ENCODE measurements around the gene CLCN1.

CLCN1 gene

DNA sequence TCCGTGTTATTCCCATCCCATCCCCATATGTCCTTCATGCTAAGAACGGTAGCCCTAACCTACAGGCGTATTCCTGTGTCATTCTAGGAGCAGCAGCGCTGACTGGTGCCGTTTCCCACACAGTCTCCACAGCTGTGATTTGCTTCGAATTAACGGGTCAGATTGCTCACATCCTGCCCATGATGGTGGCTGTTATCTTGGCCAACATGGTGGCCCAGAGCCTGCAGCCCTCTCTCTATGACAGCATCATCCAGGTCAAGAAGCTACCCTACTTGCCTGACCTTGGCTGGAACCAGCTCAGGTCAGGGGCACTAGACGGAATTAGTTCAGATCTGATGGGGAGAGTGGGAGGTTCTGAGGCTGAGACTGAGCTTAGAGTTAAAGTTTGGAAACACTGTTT, 25.9 kb downstream of the CLCN1 start:
- DNase-seq = no peak

DNA sequence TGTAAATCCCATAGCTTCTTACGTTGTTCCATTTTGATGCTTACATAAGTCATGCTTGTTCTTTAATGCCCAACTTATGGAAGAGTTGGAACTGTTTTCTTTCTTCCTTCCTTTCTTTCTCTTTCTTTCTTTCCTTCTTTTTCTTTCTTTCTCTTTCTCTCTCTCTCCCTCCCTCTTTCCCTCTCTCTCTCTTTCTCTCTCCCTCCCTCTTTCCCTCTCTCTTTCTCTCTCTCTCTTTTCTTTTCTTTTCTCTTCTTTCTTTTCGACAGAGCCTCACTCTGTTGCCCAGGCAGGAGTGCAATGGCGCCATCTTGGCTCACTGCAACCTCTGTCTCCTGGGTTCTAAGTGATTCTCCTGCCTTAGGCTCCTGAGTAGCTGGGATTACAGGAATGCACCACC, 27.7 kb downstream of the CLCN1 start:
- DNase-seq = no peak

DNA sequence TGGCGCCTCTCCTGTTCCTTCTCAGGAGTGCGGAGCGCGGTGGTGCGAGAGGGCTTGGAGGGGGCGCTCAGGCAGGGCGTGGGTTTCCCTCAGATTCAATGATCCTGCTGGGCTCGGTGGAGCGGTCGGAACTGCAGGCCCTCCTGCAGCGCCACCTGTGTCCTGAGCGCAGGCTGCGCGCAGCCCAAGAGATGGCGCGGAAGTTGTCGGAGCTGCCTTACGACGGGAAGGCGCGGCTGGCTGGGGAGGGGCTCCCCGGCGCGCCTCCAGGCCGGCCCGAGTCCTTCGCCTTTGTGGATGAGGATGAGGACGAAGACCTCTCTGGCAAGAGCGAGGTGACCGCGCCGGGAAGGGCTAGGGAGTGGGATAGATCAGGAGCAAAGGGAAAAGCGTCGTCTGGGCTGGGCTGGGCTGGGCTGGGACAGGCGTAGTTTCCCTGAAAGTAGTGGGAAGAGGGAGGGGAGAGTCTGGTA, 29.6 kb downstream of the CLCN1 start:
- DNase-seq = peak; percentile 1

DNA sequence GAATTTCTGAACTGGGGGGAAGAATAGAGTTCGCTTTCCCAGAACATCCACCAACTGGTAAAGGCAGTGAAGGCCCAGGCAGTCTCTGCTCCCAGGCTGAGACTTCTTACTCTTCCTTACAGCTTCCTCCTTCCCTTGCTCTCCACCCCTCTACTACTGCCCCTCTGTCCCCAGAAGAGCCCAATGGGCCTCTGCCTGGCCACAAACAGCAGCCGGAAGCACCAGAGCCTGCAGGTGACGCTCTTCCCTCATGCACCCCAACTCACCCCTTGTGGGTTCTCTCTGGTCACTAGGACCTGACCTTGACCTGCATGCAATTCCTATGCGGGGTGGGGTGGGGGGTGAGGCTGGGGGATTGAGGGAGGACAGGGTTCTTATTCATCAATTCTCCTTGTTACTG, 30.1 kb downstream of the CLCN1 start:
- DNase-seq = no peak

DNA sequence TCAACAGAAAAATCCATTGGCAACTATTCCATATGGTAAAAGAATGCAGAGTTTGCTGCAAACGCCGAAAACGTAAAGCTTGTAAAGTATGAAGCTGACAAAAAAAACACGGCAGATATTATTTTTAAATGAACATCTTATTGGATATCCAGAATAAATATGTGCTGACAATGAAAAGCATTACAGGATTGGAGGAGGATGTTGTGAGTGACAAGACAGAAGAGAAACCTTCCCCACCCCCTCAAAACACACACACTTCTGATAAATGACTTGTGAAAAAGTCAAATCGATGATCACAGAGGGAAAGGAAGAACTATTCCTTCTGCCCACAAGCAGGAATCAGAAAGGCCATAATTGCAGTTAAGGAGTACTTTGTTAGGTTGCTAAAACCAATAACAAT, 32.0 kb downstream of the CLCN1 start:
- no peak for DNase-seq

DNA sequence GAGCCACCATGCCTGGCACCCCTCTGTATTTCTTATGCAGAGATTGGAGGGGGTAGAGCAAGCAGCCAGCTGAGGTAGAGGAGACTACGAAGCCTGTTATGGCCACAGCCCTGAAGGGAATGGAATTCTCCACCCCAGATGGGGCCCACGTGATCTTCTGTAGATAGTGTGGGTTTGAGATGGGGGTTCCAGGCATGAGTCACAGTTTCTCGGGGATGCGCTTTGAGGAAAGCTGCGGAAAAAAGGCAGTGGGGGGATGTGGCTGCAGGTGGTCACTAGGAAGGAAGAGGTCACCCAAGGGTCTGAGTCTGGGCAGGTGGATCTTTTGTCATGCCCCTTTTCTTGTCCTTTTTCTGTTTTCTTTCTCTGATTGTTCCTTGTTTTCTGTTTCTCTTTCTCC, 35.1 kb downstream of the CLCN1 start:
- DNase-seq = no peak

DNA sequence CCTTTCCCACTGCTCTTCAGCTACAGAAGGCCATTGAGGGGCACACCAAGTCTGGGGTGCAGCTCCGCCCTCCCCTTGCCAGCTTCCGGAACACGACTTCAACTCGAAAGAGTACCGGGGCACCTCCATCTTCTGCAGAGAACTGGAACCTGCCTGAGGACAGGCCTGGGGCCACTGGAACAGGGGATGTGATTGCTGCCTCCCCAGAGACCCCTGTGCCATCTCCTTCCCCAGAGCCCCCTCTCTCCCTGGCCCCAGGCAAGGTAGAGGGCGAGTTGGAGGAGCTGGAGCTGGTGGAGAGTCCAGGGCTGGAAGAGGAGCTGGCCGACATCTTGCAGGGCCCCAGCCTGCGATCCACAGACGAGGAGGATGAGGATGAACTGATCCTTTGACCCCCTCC, 35.7 kb downstream of the CLCN1 start:
- no peak for DNase-seq

DNA sequence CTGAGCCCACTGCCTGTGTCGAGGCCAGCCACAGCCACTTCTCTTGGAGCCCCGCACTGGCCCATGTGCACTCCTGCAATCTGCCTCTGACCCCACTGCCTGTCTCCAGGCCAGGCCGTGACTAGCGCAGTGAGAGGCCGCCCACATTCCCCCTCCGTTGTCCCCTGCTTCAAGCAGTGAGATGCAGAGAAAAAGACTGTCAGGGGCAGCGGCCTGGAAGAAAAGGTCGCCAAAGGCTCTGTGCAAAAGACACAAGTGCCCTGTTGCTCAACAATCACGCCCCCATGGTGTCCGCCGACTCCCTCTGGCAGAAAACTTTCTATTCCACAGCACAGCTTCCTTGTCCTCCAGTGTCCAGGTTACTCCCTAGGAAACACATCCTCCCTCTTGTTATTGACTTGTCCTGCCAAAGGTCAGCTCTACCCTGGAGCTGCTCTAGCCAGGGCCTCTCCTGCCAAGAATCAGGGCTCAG, 36.7 kb downstream of the CLCN1 start:
- DNase-seq = no peak

DNA sequence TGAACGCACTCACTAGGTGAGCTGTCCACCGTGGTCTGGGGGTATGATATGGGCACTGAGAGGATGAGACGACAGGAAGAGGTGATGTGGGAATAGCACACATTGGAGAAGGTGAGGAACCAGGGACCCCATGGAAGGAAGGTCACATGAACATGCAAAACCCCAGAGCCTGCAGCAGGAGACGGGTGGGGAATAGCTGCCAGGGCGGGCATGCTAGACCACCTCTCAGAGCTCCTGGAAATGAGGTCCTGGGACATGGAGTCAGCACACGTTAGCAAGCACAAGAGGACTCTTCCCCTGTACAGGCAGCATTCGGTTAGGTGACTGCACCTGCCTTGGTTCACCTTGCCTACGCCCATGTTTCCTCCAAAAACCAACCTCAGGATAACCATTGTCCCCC, 38.5 kb downstream of the CLCN1 start:
- no peak for DNase-seq

DNA sequence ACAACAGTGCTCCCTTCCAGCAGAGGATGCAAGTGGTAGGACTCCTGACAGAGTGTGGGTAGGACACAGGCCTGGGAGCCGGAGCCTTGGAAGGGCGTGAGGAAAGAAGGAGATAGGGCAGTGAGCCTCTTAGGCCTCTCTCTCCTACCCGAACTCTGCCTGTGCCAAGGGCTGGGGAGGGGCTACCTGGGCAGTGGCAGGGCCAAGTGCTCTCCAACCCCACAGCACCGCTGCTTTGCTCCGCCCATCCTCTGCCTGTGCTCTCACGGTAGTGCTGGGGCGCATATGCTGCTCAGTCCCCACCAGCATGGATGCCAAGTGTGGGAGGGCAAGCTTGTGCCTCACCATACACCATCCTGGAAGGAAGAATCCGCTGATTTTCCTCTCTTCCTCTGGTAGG, 39.1 kb downstream of the CLCN1 start:
- no peak for DNase-seq

DNA sequence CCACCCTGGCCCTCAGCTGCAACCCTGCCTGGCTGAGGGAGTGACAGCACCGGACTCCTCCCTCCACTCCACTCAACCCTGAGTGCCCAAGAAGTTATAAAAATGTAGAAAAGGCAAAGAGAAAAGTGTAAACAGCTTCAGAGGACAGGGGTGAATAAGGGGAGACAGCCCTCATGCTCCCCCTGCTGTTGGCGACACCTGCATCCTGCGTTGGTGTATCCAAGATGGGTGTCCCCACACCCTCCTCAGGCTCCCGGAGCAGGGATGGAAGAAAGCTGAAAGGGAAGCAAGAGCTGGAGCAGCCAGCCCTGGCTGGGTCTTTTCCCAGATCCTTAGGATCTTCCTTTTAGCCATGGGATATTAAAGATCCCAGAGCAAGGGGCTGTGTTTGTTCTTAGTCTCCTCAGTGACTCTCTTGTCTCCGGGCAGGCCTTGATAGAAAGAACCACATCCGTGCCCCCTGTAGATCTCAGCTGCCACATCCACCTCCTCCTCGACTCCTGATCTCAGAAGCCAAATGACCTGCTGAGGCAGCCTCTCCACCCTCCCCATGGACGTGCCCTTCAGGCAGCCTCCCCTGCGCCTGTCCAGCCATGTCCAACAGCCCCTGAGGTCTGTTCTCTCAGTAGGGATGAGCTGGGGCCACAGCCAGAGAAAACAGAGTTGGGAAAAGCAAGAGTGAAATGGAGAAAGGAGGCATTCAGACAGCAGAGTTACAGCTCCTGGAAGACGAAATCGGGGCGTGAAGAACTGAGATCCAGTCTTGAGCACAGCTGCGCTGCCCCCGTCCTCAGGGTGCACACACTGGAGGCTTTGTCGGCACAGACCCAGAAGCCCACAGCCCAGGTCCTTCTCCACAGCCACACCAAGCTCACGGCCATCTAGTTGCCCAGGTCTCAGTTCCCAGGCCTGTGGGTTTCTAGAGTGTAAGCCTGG, 39.8 kb downstream of the CLCN1 start:
- DNase-seq = no peak

DNA sequence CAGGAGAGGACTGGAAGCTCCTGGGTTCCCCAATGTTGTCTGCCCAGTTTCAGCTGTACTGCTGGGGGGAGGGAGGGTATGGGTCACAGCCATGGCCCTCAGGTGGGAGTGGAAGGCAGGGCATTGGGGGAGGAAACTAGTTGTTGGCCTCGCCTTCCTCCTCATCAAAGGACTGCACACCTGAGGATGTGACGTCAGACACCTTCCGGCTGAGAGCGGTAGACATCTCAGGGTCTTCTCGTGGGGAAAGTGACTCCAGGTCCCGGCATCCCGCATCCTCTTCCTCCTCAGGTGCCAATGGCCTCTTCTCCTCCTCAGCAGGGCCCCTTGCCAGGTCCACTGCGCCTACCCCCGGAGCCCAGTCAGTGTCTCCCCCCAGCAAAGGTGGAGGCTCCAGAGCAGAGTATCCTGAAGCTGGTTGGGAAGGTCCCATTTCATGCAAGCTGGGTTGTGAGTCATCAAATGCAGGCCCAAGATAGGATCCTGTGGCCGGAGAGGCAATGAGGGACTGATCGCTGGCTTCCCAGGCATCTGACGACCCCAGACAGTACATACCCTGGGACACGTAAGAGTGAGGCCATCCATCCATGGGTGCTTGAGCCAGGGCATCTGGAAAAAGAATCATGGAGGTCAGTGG, 40.6 kb downstream of the CLCN1 start:
- DNase-seq = no peak

DNA sequence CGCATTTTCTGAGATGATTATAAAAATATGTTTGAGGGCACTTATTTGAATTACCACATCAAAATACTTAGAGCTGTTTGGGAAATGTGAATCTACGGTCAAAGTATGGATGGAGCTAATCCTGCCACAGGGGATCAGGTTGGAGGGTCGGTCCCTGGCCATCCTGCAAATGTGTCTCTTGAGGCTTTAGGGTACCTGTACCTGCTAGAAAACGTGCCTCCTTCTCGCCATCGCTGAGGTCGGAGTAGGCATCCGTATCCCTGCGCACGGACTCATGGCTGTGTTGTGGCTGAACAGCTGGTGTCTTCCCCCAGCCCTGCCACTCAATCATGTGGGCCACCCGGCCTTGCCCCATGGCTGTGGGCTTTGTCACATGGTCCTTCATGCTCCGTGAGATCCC, 42.7 kb downstream of the CLCN1 start:
- DNase-seq = no peak

DNA sequence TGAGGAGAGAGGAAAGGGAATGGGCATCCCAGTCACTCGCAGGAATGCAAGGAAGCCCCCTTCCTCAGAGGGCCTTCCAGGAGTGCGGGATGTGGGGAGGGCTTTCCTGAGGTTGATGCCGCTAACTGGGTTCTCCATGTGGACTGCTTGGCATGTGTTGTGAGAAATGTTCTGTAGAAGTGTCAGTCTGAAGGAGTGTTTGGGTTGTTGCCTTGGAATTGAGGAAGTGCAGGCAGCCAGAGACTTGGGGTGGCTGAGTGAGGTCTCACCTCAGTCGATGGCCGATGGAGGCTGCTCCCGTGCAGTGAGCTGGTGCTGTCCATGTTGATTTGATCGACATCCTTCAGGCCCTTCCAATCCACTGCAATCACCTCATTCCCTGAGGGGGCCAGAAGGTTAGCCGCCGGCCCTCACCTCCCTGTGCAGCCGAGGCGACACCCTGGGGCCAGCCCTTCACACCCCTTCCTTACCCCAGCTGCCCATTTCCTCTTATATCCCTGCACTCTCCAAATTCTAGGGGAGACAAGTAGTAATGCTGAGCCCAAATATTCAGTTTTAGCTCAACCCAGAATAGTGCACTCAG, 44.0 kb downstream of the CLCN1 start:
- no peak for DNase-seq

DNA sequence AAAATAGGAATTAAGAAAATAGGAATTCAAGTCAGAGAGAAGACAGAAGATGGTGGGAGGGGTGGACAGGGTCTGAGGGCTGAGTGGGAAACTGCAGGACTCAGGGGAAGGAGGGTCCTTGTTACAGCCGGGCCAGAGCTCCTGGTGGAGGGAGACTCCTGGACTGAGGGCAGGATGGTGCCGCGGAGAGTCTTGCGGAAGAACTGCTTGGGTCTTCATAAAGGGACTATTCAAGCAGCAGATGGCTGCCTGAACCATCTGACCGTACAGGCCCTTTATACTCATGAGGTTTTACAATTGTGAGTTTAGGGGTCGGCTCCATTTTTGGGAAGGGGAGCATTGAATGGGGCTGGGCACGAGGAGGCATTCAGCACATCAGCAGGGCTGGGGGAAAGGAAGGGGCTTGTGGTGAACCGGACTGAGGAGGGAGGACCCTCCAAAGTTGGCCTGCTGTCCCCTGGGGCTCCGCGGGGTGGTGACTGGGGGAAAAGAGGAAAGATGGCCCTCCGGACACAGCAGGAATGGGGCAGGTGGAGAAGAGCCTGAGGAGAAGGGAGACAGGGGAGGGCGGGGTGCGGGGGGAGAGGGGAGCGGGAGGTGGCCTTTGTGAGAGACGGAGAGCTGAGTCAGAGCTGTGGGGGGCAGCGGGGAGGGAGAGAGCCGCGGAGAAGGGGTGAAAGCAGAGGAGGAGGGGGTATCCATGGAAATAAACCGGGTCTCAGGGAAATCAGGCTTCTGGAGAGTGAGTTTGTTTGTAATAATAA, 45.1 kb downstream of the CLCN1 start:
- DNase-seq = peak; percentile 0

DNA sequence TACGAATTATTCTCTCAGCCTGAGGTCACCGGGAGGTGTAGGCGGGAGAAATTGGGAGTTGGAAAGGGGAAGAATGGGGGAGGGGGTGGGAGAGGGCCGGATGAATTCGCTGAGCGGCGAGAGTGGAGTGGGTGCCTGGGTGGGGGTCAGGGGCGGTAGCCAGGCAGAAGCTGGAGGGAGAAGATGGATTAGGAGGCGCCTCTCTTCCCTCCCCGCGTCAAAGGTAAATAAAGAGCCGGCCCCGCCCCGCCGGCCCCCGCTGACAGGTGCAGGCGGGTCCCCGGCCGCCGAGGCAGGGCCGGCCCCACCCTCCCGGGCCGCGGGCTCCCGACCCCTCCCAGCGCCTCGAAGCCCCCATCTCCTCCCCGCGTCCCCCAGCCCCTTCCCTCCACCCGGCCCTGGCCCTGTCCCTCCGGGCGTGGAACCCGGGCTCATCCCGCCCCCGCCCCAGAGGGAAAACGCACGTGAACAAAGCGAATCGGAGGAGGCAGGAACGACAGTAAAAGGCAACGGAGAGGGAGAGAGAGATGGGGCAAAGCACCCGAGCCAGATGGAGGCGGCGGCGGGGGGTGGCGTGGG, 45.7 kb downstream of the CLCN1 start:
- DNase-seq = peak; percentile 5

DNA sequence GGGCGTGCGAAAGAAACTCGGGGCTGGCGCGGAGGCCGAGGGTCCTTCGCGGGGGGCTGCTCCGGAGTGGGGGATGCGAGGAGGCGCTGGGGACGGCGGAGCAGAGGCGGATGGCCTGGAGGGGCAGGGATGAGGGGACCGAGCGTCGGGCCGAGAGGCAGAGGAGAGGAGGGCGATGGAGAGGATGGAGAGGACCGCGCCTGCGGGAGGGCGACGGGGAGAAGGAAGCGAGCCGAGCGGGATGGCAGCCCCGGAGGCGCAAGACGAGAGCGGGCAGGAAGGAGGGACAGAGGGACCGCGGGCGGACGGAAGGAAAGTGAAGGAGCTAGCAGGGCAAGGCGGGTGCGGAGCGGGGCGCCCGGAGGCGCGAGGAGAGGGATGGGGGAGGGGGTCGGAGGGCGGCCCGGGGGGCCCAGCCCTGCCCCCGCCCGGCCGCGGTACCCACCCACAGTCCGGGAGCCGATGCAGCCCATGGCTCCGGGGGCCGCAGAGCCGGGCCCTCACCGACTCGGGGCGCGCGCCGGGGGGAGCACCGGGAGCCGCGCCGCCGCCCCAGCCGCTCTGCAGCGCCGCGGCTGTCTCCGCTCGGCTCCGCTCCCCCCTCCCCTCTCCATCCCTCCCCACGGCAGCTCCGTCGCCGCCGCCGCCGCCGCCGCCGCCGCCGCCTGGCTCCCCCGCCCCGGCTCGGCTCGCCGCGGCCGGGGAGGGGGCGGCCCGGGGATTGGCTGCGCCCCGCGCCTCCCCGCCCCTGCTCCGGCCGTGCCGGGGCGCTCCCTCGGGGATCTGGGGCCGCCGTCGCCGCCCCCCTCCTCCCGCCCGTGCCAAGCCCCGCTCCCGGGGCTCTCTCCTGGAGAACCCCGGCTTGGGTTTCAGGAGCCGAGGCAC, 46.5 kb downstream of the CLCN1 start, which contains the start of gene FAM131B:
TSS of gene FAM131B (minus strand) at position 583 of the 885 bp plus-strand sequence. CDS start at position 473, 110 bp downstream.
- DNase-seq = peak; percentile 7

DNA sequence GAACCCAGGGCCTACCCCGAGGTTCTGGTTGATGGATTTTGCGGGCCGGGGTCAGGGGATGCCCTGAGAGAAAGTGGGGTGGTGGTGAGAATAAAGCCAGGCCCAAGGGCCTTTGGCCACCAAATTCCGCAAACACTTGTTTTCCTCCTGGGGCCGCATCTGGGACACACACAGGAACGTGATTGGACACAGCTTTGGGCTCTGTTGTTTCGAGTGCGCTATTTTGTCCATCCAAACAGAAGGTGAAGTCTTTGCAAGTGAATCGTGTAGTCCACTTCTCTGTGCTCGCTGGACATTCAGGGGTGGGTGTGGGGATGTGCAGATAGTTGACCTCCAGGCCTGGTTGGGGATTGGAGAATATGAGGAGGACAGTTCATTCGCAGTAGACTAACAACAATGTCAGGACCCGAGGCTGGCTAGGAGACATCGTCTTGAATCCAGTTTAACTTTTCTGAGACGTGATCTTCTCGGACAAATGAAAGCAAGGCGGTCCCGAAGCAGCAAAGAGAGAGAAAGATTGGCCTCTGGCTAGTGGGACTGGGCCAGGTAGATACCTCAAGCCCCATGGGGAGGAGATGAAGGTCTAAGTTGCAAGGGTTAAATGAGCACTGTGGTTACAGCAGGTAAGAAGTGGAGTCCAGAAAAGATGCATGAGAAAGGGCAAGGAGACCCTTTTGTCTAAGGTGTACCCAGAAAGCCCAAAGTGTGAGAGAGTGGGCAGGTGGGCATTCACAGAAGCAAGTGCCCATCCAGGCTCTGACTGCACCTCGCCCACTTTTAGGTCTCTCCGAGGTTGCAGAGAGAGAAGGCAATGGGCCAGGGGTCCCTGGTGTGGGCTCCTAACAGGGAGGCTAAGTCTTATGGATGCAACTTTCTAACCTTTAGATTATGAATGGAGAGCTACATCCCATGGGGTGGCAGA, 47.4 kb downstream of the CLCN1 start:
- no peak for DNase-seq

DNA sequence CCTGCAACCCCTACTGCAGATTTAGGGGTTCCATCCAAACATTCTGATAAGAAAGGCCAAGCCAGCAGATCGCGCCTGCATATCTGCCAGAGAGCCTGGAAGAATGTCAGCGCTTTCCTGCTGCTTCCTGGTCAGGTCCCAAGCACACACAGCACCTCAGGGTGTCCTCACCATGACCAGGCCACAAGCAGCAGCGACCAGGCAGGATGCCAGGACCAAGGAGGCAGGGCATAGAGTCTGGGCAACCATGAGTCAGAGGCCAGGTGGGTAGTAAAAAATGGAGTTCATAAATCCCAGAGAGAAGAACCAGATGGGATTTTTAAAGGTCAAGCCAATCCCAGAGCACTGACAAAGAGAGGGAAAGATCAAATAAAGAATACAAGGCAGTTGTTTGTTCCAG, 52.1 kb downstream of the CLCN1 start:
- DNase-seq = no peak

DNA sequence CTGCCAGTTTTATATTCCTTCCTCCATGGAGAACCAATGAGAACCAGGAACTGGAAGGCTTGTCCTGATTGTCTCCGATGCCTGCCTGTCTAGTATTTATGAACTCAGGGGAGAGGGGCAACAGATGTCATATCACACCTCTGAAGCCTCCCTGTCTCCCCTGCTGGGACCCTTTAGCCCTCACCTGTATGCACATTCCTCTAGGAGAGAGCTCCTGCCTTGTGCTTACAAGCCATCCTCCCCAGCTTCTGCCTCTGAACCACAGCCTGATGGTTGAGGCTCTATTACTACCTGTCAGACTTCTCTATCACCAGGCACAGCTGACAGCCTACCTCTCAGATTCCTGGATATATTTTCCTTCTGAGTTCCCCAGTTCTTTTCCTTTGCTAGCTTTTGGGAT, 52.5 kb downstream of the CLCN1 start:
- no peak for DNase-seq
